HG03558 (cell line): ENCODE measurements around the gene IDS.

Experiments
- ATAC-seq: cut with Tn5 transposase; IDR thresholded peaks from one replicate; pipeline ENCODE4 v1.9.1; 2021; ENCODE audit warnings: moderate number of reproducible peaks; ENCODE audit not compliant: unreplicated experiment; ENCODE audit errors: extremely low read depth

The IDS gene

GRCh38 chrX:149470955-149471354 lies 34.2 kb downstream of the IDS start:
- ATAC-seq, result peak; percentile 66

GRCh38 chrX:149469406-149469805 lies 35.7 kb downstream of the IDS start:
- no peak for ATAC-seq

GRCh38 chrX:149467920-149468319 lies 37.2 kb downstream of the IDS start:
- no peak for ATAC-seq

- no peak for ATAC-seq
Observed at GRCh38 chrX:149467461-149467860, 37.6 kb downstream of the IDS start.

GRCh38 chrX:149462849-149463248 lies 42.3 kb downstream of the IDS start:
- no peak for ATAC-seq

- ATAC-seq, result no peak
Observed at GRCh38 chrX:149461746-149462145, 43.4 kb downstream of the IDS start.

GRCh38 chrX:149458586-149458985 lies 46.5 kb downstream of the IDS start:
- no peak for ATAC-seq

GRCh38 chrX:149456476-149457245 lies 48.4 kb downstream of the IDS start:
- ATAC-seq, result no peak

- no peak for ATAC-seq
Observed at GRCh38 chrX:149455934-149456333, 49.2 kb downstream of the IDS start.

- no peak for ATAC-seq
Observed at GRCh38 chrX:149453906-149454822, 50.9 kb downstream of the IDS start.

GRCh38 chrX:149453030-149453429 lies 52.1 kb downstream of the IDS start:
- no peak for ATAC-seq

GRCh38 chrX:149433451-149433850 lies 71.7 kb downstream of the IDS start:
- ATAC-seq, result no peak

- no peak for ATAC-seq
Observed at GRCh38 chrX:149433051-149433450, 72.1 kb downstream of the IDS start.
